Measurements from ENCODE around the gene FUS. TPM values are rescaled to one million over a fixed set of nuclear protein-coding genes. Genes with fewer than 3 reads are reported as not detected.

Gene FUS
- total and polyA plus RNA-seq, 2 donors (not counting 3 experiments of a cell fraction or from before 2014, with no cell fraction given), result 307 to 569 TPM

- H2AFZ ChIP-seq (ENCODE audit: low read depth, low read length), result no peak overlapping the region
- peaks cover 32% of the 10 kb centered on the region for H3K79me2 ChIP-seq (ENCODE audit: control insufficient read depth, insufficient read depth, low read length)
- no peaks in the 10 kb centered on the region for H3K9me3 ChIP-seq (replicated peaks; ENCODE audit: control insufficient read depth, insufficient read depth, low read length)
- CTCF ChIA-PET, result interaction anchor here (1.0 to 1.5 kb wide), 2 partner anchors 8 to 14 kb away, joined by 3 read pairs; no protein-coding TSS in a partner anchor
- no peaks in the 10 kb centered on the region for H3K27me3 ChIP-seq (ENCODE audit: control insufficient read depth in 2 of 2, insufficient read depth in 2 of 2, low read length in 2 of 2)
- H4K20me1 ChIP-seq (replicated peaks; ENCODE audit: control insufficient read depth, extremely low read depth, insufficient read depth, low read length), result peaks cover 3% of the 10 kb centered on the region
- H3K4me3 ChIP-seq (replicated peaks in 1 of 3; ENCODE audit: insufficient read depth in 1 of 3, low read depth in 1 of 3, low read length in 3 of 3), result no peak overlapping the region
- H3K4me2 ChIP-seq (ENCODE audit: insufficient read depth, low read length), result no peak overlapping the region
- H3K9me1 ChIP-seq (replicated peaks; ENCODE audit: control insufficient read depth, extremely low read depth, insufficient read depth, low read length), result no peaks in the 10 kb centered on the region
- no peak overlapping the region for H3K9ac ChIP-seq (replicated peaks; ENCODE audit: extremely low read depth, insufficient read depth, low read length)
- intact Hi-C loops (cut with micrococcal nuclease) (no loop called here), dilution Hi-C loops (cut with MboI; ENCODE audit: extremely low pct_ligation_motif_present, low sequenced_read_pairs) (no loop called here)
- no peaks in the 10 kb centered on the region for H3K4me1 ChIP-seq (ENCODE audit: control insufficient read depth, extremely low read depth, insufficient read depth, low read length)
- no peak for TF ChIP-seq MAX (IDR thresholded peaks at IDR 0.05; ENCODE audit: insufficient read depth, insufficient read length)
- no peak for TF ChIP-seq POLR2A (IDR thresholded peaks at IDR 0.05; ENCODE audit: low read depth, low read length)
- TF ChIP-seq EZH2 (IDR thresholded peaks at IDR 0.05; ENCODE audit: borderline replicate concordance, low read depth, low read length, severe bottlenecking), result no peak
- TF ChIP-seq FOS (IDR thresholded peaks at IDR 0.05; ENCODE audit: borderline replicate concordance, insufficient read depth, low read length), result no peak
- TF ChIP-seq GATA2 (IDR thresholded peaks at IDR 0.05; ENCODE audit: insufficient read depth, insufficient read length, low read depth, low read length), result no peak
- TF ChIP-seq MYC (IDR thresholded peaks at IDR 0.05; ENCODE audit: low read depth, low read length), result no peak
- TF ChIP-seq JUN (IDR thresholded peaks at IDR 0.05; ENCODE audit: borderline replicate concordance, insufficient read depth, insufficient read length, low read depth), result no peak
- TF ChIP-seq POLR2AphosphoS5 (IDR thresholded peaks at IDR 0.05; ENCODE audit: insufficient read depth, low read depth, low read length), result no peak
- H3K27ac ChIP-seq (ENCODE audit: insufficient read depth, low read depth, low read length), result no peak overlapping the region
- DNase-seq (ENCODE audit: low read depth, low spot score) (no peak), FAIRE-seq (no peak)
- POLR2A ChIA-PET, result interaction anchor here (1.2 to 2.0 kb wide), 2 partner anchors 11 to 13 kb away, joined by 5 to 11 read pairs; partner anchors contain the start of gene FUS
- peaks cover 54 to 68% of the 10 kb centered on the region in 2 experiments for H3K36me3 ChIP-seq (ENCODE audit: control insufficient read depth in 2 of 2, extremely low read depth in 1 of 2, insufficient read depth in 2 of 2, low read length in 2 of 2)
- BruUV-seq (replicated peaks), result no TSS peak
Observed at GRCh38 chr16:31192856-31193642, 13.1 kb downstream of the FUS start.
